Mesenchymal stem cell (in vitro differentiated cells and primary cell): ENCODE data around the gene C1QTNF2.
A peak's percentile ranks its signal among the peaks of the same experiment; 100 is the strongest.

Experiments used
- DNase-seq: peaks from one replicate; pipeline ENCODE4 v3.0.0-alpha.2; 2013
- H2AFZ ChIP-seq: one replicate; pipeline ENCODE4 v1.6.1; 2013; ENCODE audit warnings: low read depth, mild to moderate bottlenecking, control low read depth, inconsistent platforms, low read length, moderate library complexity
- H2AK5ac ChIP-seq: 2 replicates; pipeline ENCODE4 v1.6.1; 2013; ENCODE audit warnings: low read length, moderate library complexity, mild to moderate bottlenecking, inconsistent platforms; ENCODE audit not compliant: severe bottlenecking
- H2BK120ac ChIP-seq: one replicate; pipeline ENCODE4 v1.6.1; 2013; ENCODE audit warnings: low read depth, mild to moderate bottlenecking, inconsistent platforms, low read length, moderate library complexity
- H2BK12ac ChIP-seq, 2 experiments: one replicate each; pipeline ENCODE4 v1.6.1; 2013; ENCODE audit warnings: inconsistent platforms in 2 of 2, low read length in 2 of 2, mild to moderate bottlenecking in 2 of 2, moderate library complexity in 2 of 2, control low read depth in 1 of 2
- H2BK15ac ChIP-seq: one replicate; pipeline ENCODE4 v1.6.1; 2013; ENCODE audit warnings: mild to moderate bottlenecking, low read depth, inconsistent platforms; ENCODE audit not compliant: poor library complexity, severe bottlenecking
- H2BK5ac ChIP-seq: 2 replicates; pipeline ENCODE4 v1.6.1; 2013; ENCODE audit warnings: low read depth, mild to moderate bottlenecking, low read length, control low read depth, inconsistent platforms; ENCODE audit not compliant: poor library complexity, severe bottlenecking
- H3K14ac ChIP-seq, 2 experiments: one replicate each; pipeline ENCODE4 v1.6.1; 2013; ENCODE audit warnings: inconsistent platforms in 2 of 2, low read length in 2 of 2, control low read depth in 1 of 2, mild to moderate bottlenecking in 1 of 2, moderate library complexity in 1 of 2
- H3K18ac ChIP-seq, 2 experiments: one replicate each; pipeline ENCODE4 v1.6.1; 2013; ENCODE audit warnings: inconsistent platforms in 2 of 2, low read length in 2 of 2, control low read depth in 1 of 2, low read depth in 1 of 2, mild to moderate bottlenecking in 1 of 2
- H3K23ac ChIP-seq, 2 experiments: one replicate each; pipeline ENCODE4 v1.6.1; 2013; ENCODE audit warnings: inconsistent platforms in 2 of 2, low read length in 2 of 2, mild to moderate bottlenecking in 2 of 2, moderate library complexity in 2 of 2, control low read depth in 1 of 2
- H3K27ac ChIP-seq: 2 replicates; pipeline ENCODE4 v1.5.1; 2013; ENCODE audit warnings: mild to moderate bottlenecking, moderate library complexity, low read length, control low read depth, inconsistent platforms; ENCODE audit not compliant: poor library complexity, severe bottlenecking
- H3K27me3 ChIP-seq, 2 experiments: 2 replicates each; pipeline versions ENCODE4 v1.6.1 to v1.7.0; 2013; ENCODE audit warnings: low read length in 2 of 2, mild to moderate bottlenecking in 2 of 2, moderate library complexity in 2 of 2, control low read depth in 1 of 2, inconsistent platforms in 1 of 2; ENCODE audit not compliant: control insufficient read depth in 1 of 2, insufficient read depth in 1 of 2
- H3K36me3 ChIP-seq, 2 experiments: 2 replicates each; pipeline versions ENCODE4 v1.6.1 to v1.7.0; 2013; ENCODE audit warnings: low read length in 2 of 2, control low read depth in 1 of 2, inconsistent platforms in 1 of 2, low read depth in 1 of 2, mild to moderate bottlenecking in 1 of 2; ENCODE audit not compliant: insufficient read depth in 2 of 2, control insufficient read depth in 1 of 2
- H3K4ac ChIP-seq, 2 experiments: one replicate each; pipeline ENCODE4 v1.6.1; 2013; ENCODE audit warnings: inconsistent platforms in 2 of 2, low read length in 2 of 2, mild to moderate bottlenecking in 2 of 2, moderate library complexity in 2 of 2, control low read depth in 1 of 2, low read depth in 1 of 2
- H3K4me1 ChIP-seq: 2 replicates; pipeline ENCODE4 v1.6.1; 2013; ENCODE audit warnings: low read depth, low read length, control low read depth; ENCODE audit not compliant: control insufficient read depth, insufficient read depth
- H3K4me2 ChIP-seq: 2 replicates; pipeline ENCODE4 v1.6.1; 2013; ENCODE audit warnings: low read length, mild to moderate bottlenecking, inconsistent platforms; ENCODE audit not compliant: poor library complexity, severe bottlenecking
- H3K4me3 ChIP-seq, 2 experiments: 2 replicates each; pipeline versions ENCODE4 v1.5.1 to v1.7.0; 2013; ENCODE audit warnings: low read length in 2 of 2, mild to moderate bottlenecking in 2 of 2, control low read depth in 1 of 2, low read depth in 1 of 2; ENCODE audit not compliant: insufficient read depth in 1 of 2
- H3K79me1 ChIP-seq: replicated peaks from 2 replicates; pipeline ENCODE4 v1.6.1; 2013; ENCODE audit warnings: mild to moderate bottlenecking, control low read depth, low read length, inconsistent platforms; ENCODE audit not compliant: poor library complexity, severe bottlenecking
- H3K9ac ChIP-seq: 2 replicates; pipeline ENCODE4 v1.7.0; 2013; ENCODE audit warnings: mild to moderate bottlenecking, low read length, moderate library complexity
- H3K9me3 ChIP-seq: 2 replicates; pipeline ENCODE4 v1.7.0; 2013; ENCODE audit warnings: mild to moderate bottlenecking, low read length; ENCODE audit not compliant: control insufficient read depth
- H4K8ac ChIP-seq: one replicate; pipeline ENCODE4 v1.6.1; 2013; ENCODE audit warnings: inconsistent platforms, mild to moderate bottlenecking, low read length, moderate library complexity
- H4K91ac ChIP-seq: one replicate; pipeline ENCODE4 v1.6.1; 2013; ENCODE audit warnings: mild to moderate bottlenecking, low read length, inconsistent platforms
- WGBS: methylation state at CpG from one replicate; pipeline ENCODE4 v1.1.7; 2013; ENCODE audit warnings: mixed read lengths; 5-methylcytosine and 5-hydroxymethylcytosine counted together

The C1QTNF2 gene

DNA sequence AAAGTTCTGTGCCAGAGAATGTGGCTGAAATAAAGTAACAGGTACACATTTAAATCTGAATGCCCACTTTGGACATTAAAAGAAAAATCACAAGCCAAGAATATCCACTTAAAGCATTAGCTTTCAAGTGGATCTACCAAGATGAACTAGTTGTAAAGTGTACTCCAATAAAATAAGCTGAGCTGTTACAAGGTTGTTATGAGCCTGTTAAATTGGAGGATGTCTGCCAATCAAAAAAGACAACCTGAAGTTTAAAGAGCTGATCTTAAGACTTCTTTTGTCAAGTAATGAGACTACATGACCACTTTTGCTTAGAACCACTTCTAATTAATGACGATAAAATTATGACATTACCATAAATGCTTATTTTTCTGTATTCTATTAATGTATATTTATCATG, 27.1 kb upstream of the C1QTNF2 start:
- no peak overlapping the region for H2AFZ ChIP-seq
- peaks cover 1% of the 10 kb centered on the region for H3K4me1 ChIP-seq
- no peak overlapping the region for H4K8ac ChIP-seq
- H3K14ac ChIP-seq = no peak overlapping the region
- no peak overlapping the region for H3K27ac ChIP-seq
- no peak overlapping the region for H3K4ac ChIP-seq
- no peak overlapping the region for H2BK5ac ChIP-seq
- H4K91ac ChIP-seq = no peak overlapping the region
- no CpG with 5 or more reads among the region's 1 CpG for WGBS
- no peak overlapping the region for H3K23ac ChIP-seq
- H3K4me2 ChIP-seq = no peak overlapping the region
- DNase-seq = no peak
- H3K36me3 ChIP-seq = peaks cover 0 to 20% of the 10 kb centered on the region in 2 experiments
- H2AK5ac ChIP-seq = no peak overlapping the region
- no peak overlapping the region for H3K18ac ChIP-seq
- H3K4me3 ChIP-seq = no peak overlapping the region
- H2BK15ac ChIP-seq = no peak overlapping the region
- H2BK120ac ChIP-seq = no peak overlapping the region
- no peaks in the 10 kb centered on the region for H3K27me3 ChIP-seq
- no peak overlapping the region for H3K9ac ChIP-seq
- no peaks in the 10 kb centered on the region for H3K9me3 ChIP-seq
- peaks cover 11% of the 10 kb centered on the region for H3K79me1 ChIP-seq
- no peak overlapping the region for H2BK12ac ChIP-seq

DNA sequence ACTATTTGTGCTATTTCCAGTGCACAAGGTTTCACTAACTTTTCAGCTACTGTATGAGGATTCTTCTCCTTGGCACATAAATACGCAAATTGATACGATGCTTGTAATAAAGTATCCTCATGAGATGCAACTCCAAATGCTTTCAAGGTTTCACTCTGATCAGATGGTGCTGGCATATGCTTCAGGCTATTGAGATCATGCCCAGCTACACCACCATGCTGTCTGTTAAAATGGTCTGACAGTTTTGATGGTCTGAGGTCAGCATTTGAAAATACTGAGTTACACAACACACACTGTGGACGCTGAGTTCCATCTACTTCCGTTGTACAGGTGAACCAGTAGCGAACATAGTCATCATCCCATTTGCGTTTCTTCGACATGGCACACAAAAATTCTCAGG, 24.7 kb upstream of the C1QTNF2 start:
- H3K27ac ChIP-seq = no peak overlapping the region
- 95% methylated on average over 7 of the region's 7 CpGs for WGBS
- no peak overlapping the region for H3K9ac ChIP-seq
- no peak overlapping the region for H3K4ac ChIP-seq
- H3K4me1 ChIP-seq = peaks cover 1% of the 10 kb centered on the region
- H4K8ac ChIP-seq = no peak overlapping the region
- H2AK5ac ChIP-seq = no peak overlapping the region
- H2BK5ac ChIP-seq = no peak overlapping the region
- H3K36me3 ChIP-seq = peaks cover 0 to 4% of the 10 kb centered on the region in 2 experiments
- H3K9me3 ChIP-seq = no peaks in the 10 kb centered on the region
- H2BK12ac ChIP-seq = no peak overlapping the region
- no peak overlapping the region for H2AFZ ChIP-seq
- no peak overlapping the region for H3K18ac ChIP-seq
- no peak overlapping the region for H3K23ac ChIP-seq
- H2BK15ac ChIP-seq = no peak overlapping the region
- peaks cover 11% of the 10 kb centered on the region for H3K79me1 ChIP-seq
- H4K91ac ChIP-seq = no peak overlapping the region
- no peak overlapping the region for H2BK120ac ChIP-seq
- no peak overlapping the region for H3K14ac ChIP-seq
- no peak for DNase-seq
- no peak overlapping the region for H3K4me2 ChIP-seq
- no peaks in the 10 kb centered on the region for H3K27me3 ChIP-seq
- no peak overlapping the region for H3K4me3 ChIP-seq

DNA sequence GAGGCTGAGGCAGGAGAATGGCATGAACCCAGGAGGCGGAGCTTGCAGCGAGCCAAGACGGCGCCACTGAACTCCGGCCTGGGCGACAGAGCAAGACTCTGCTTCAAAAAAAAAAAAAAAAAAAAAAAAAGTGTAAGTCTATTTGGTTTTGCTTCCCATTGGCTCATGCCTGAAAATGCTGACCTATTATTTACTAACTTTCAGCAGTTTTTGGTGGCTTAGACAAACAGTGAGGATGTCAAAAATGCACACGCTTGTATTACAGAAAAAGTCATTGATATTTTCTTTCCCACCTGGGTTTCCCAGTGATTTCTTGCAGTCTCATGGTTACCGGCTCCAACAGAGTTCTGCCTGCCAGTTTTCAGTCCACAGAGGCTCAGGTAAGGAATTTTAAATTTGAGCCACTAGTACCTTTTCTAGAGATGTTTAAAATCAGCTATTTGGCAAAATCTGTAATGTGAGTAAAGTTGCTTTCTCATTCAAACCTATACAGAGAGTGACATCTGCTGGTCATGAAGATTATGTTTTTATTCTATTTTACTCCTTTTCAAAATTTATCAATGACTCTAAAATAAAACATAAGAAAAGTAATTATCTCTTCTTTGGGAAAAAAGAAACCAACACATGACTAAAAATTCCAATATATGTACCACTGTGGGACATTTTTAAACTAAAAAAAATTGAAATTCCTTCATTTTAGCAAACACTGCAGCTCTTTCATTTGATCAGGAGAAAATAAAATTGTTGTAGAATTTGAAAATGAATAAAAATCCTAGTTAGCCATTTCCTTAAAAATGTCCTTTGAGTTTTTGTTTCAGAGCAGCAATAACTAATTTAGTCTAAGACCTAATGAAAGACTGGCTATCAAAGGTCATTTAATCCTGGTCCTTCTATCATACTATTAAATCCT, 20.6 kb upstream of the C1QTNF2 start:
- Histone ChIP-seq H3K4me2 (no peak overlapping the region), H3K14ac (no peak overlapping the region), H2BK120ac (no peak overlapping the region), H3K4me1 (no peaks in the 10 kb centered on the region), H2BK12ac (no peak overlapping the region), H4K8ac (no peak overlapping the region), H2BK15ac (no peak overlapping the region), H4K91ac (no peak overlapping the region), H3K27me3 (no peaks in the 10 kb centered on the region), H3K4ac (no peak overlapping the region), H3K79me1 (peaks cover 5% of the 10 kb centered on the region), H2AFZ (no peak overlapping the region), H3K9ac (no peak overlapping the region), H3K36me3 (peaks cover 0 to 4% of the 10 kb centered on the region in 2 experiments), H2BK5ac (no peak overlapping the region), H3K18ac (no peak overlapping the region), H2AK5ac (no peak overlapping the region), H3K23ac (no peak overlapping the region), H3K27ac (no peak overlapping the region), H3K4me3 (no peak overlapping the region), H3K9me3 (peaks cover 16% of the 10 kb centered on the region)
- DNase-seq = peak; percentile 51
- WGBS = 86% methylated on average over 2 of the region's 8 CpGs

DNA sequence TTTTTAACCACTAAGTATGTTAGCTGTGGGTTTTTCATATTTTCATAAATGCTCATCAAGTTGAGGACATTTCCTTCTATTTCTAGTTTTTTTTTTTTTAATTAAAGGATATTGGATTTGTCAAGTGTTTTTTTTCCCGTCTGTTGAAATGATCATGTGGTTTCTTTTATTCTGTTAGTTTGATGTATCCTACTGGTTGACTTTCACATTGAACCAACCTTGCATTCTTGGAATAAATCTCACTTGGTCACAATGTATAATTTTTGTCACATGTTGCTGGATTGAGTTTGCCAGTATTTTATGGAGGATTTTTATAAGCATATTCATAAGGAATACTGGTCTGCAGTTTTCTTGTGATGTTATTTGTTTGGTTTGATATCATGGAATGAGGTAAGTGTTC, 17.0 kb upstream of the C1QTNF2 start:
- Histone ChIP-seq H3K14ac (no peak overlapping the region), H3K4ac (no peak overlapping the region), H2AFZ (no peak overlapping the region), H4K91ac (no peak overlapping the region), H3K4me2 (no peak overlapping the region), H3K27me3 (no peaks in the 10 kb centered on the region), H2AK5ac (no peak overlapping the region), H3K9me3 (peaks cover 16% of the 10 kb centered on the region), H3K9ac (no peak overlapping the region), H4K8ac (no peak overlapping the region), H2BK120ac (no peak overlapping the region), H3K79me1 (no peaks in the 10 kb centered on the region), H2BK15ac (no peak overlapping the region), H2BK12ac (no peak overlapping the region), H2BK5ac (no peak overlapping the region), H3K18ac (no peak overlapping the region), H3K4me3 (no peak overlapping the region), H3K4me1 (no peaks in the 10 kb centered on the region), H3K27ac (no peak overlapping the region), H3K23ac (no peak overlapping the region), H3K36me3 (no peaks in the 10 kb centered on the region)
- no CpG with 5 or more reads among the region's 1 CpG for WGBS
- no peak for DNase-seq
